Ovary (tissue), 9 donors: ENCODE measurements around the gene LRFN4. TPM values are rescaled to one million over a fixed set of nuclear protein-coding genes. Genes with fewer than 3 reads are reported as not detected.
A peak's percentile ranks its signal among the peaks of the same experiment; 100 is the strongest.

Source experiments
- DNase-seq, 5 donors: peaks; one replicate each; pipeline ENCODE4 v3.0.0-alpha.2; 2019 to 2020
- H3K27ac ChIP-seq, 2 donors: fragments of 200-600 bp; one replicate each; pipeline versions ENCODE4 v1.5.1 to v1.8.0; 2019 to 2022
- H3K27me3 ChIP-seq: fragments of 200-600 bp; one replicate; pipeline ENCODE4 v1.8.0; 2022
- H3K36me3 ChIP-seq: fragments of 200-600 bp; sonication (generic); one replicate; pipeline ENCODE4 v1.5.1; 2019
- H3K4me1 ChIP-seq: one replicate; pipeline ENCODE4 v1.8.1; 2013; ENCODE audit warnings: mild to moderate bottlenecking, moderate library complexity; ENCODE audit not compliant: insufficient read depth
- H3K4me3 ChIP-seq: fragments of 200-600 bp; sonication (generic); one replicate; pipeline ENCODE4 v1.5.1; 2017
- H3K9me3 ChIP-seq, 2 donors: fragments of 200-600 bp in 1 of 2; sonication (generic) in 1 of 2; one replicate each; pipeline versions ENCODE4 v1.5.1 to v1.8.1; 2013 to 2019; ENCODE audit warnings: mild to moderate bottlenecking in 1 of 2, moderate library complexity in 1 of 2
- CTCF ChIP-seq, 3 donors: fragments of 450-650 bp in 2 of 3; fragments of 200-600 bp in 1 of 3; IDR thresholded peaks; one replicate each; pipeline versions ENCODE4 v1.5.1 to v1.8.0; 2016 to 2022; ENCODE audit warnings: antibody characterized with exemption in 3 of 3, mild to moderate bottlenecking in 1 of 3
- EP300 ChIP-seq: sonication (generic); formaldehyde crosslinking; IDR thresholded peaks from one replicate; pipeline ENCODE4 v1.6.1; 2017; ENCODE audit warnings: antibody characterized with exemption
- POLR2A ChIP-seq: fragments of 450-650 bp; IDR thresholded peaks from one replicate; pipeline ENCODE4 v1.6.1; 2017; ENCODE audit warnings: antibody characterized with exemption, mild to moderate bottlenecking, moderate library complexity
- WGBS, 3 donors: extraction: QIAGEN DNeasy Blood & Tissue Kit in 1 of 3; methylation state at CpG; one replicate each; pipeline versions ENCODE4 v1.1.5 to v1.1.7; 2013 to 2017; 5-methylcytosine and 5-hydroxymethylcytosine counted together
- intact Hi-C, 4 donors: fragments of 100-400 bp; cut with DNase I; formaldehyde crosslinking; loops; one replicate each; pipeline versions ENCODE4 v1.11.0 to v1.15.1; 2022 to 2023
- polyA plus RNA-seq, 2 donors: library from polyadenylated mRNA; stranded (reverse); fragments of 200-250 nt in 1 of 2; fragments of 350-450 nt in 1 of 2; fragmentation: Illumina TruSeq in 1 of 2; extraction: RNeasy Lipid Tissue Mini Kit (QIAGEN cat#74804) in 1 of 2; gene quantifications; one replicate each; pipeline ENCODE4 v1.2.3, GENCODE V29; 2013 to 2014
- total RNA-seq, 7 donors: library from RNA; depleted of rRNA in 2 of 7; stranded (reverse); fragments of >200 nt in 2 of 7; fragmentation: NEBNext Ultra II Directional in 3 of 7; extraction: Animal tissue kit (Norgen Biotek cat#: 25700) in 3 of 7; gene quantifications; one replicate each; pipeline versions ENCODE4 v1.1.0 to v1.2.4, GENCODE V29; 2016 to 2023
- donor health status: DM: no; HTN: no; CAD: no; lungs with moderate emphysema.
- donor health status: DM: no; HTN: no; CAD: no.
- donor health status: Bipolar disorder and iron deficiency.
- donor health status: DM: yes; HTN: yes; CAD: no.
- donor health status: DM: no; HTN: no; CAD: no.
- donor health status: DM: yes; HTN: yes; CAD: no.

The LRFN4 gene
- total and polyA plus RNA-seq, 9 donors, result 1.3 to 18.1 (median 9.3) TPM; not detected in 1

- no peaks in the 10 kb centered on the region for H3K27me3 ChIP-seq
- no peaks in the 10 kb centered on the region for H3K36me3 ChIP-seq
- H3K9me3 ChIP-seq, result no peaks in the 10 kb centered on the region
- H3K27ac ChIP-seq, result no peak overlapping the region
- no peaks in the 10 kb centered on the region for H3K4me1 ChIP-seq
- H3K4me3 ChIP-seq, result no peak overlapping the region
- intact Hi-C loops, result no loop called here
- TF ChIP-seq EP300 (no peak), CTCF (IDR thresholded peaks at IDR 0.05) (no peak), POLR2A (no peak)
- 42 to 57% (median 51%) methylated on average over 12 of the region's 12 CpGs for WGBS, 3 donors
- peak in 1 of 5 donors; percentile 32 for DNase-seq
These were observed 21.6 kb downstream of the LRFN4 start for GRCh38 chr11:66878474-66878873.

- no peaks in the 10 kb centered on the region for H3K4me1 ChIP-seq
- H3K36me3 ChIP-seq, result no peaks in the 10 kb centered on the region
- no peaks in the 10 kb centered on the region for H3K9me3 ChIP-seq
- no peak for DNase-seq
- 68 to 77% (median 74%) methylated on average over 7 of the region's 7 CpGs for WGBS, 3 donors
- H3K27me3 ChIP-seq, result no peaks in the 10 kb centered on the region
- no peak overlapping the region for H3K27ac ChIP-seq
- no peak overlapping the region for H3K4me3 ChIP-seq
- TF ChIP-seq POLR2A, result no peak
- no peak for TF ChIP-seq CTCF (IDR thresholded peaks at IDR 0.05)
- no peak for TF ChIP-seq EP300
- intact Hi-C loops, result no loop called here
These were observed 22.1 kb downstream of the LRFN4 start for GRCh38 chr11:66879000-66879399.

- Histone ChIP-seq H3K36me3 (no peaks in the 10 kb centered on the region), H3K4me1 (no peaks in the 10 kb centered on the region), H3K27ac (no peak overlapping the region), H3K4me3 (no peak overlapping the region), H3K9me3 (no peaks in the 10 kb centered on the region), H3K27me3 (no peaks in the 10 kb centered on the region)
- no peak for TF ChIP-seq POLR2A
- no peak for TF ChIP-seq CTCF (IDR thresholded peaks at IDR 0.05)
- DNase-seq, result no peak
- intact Hi-C loops, result no loop called here
- WGBS, 3 donors, result 90 to 92% (median 91%) methylated on average over 9 of the region's 9 CpGs
These were observed 22.7 kb downstream of the LRFN4 start for GRCh38 chr11:66879583-66879982.

GRCh38 chr11:66879999-66880398 is 23.1 kb downstream of the LRFN4 start:
- no peaks in the 10 kb centered on the region for H3K36me3 ChIP-seq
- no peaks in the 10 kb centered on the region for H3K27me3 ChIP-seq
- intact Hi-C loops, result no loop called here
- WGBS, 3 donors, result 87 to 92% (median 89%) methylated on average over 8 of the region's 8 CpGs
- DNase-seq, result peak in 1 of 5 donors; percentile 8
- no peaks in the 10 kb centered on the region for H3K9me3 ChIP-seq
- TF ChIP-seq POLR2A (no peak), CTCF (IDR thresholded peaks at IDR 0.05) (no peak), EP300 (no peak)
- no peaks in the 10 kb centered on the region for H3K4me1 ChIP-seq
- no peak overlapping the region for H3K27ac ChIP-seq
- H3K4me3 ChIP-seq, result no peak overlapping the region
